NCI-H2107 (cell line): ENCODE measurements around the gene C14orf180.

Experiments
- DNase-seq: peaks from one replicate; lab custom pipeline; 2025; lab: John Stamatoyannopoulos, UW

Gene C14orf180

GRCh38 chr14:104579507-104579906 lies at the start of gene C14orf180:
C14orf180 (plus strand) TSS chr14:104579764; CDS start chr14:104586431, 6,667 bp downstream.
- no peak for DNase-seq

DNA sequence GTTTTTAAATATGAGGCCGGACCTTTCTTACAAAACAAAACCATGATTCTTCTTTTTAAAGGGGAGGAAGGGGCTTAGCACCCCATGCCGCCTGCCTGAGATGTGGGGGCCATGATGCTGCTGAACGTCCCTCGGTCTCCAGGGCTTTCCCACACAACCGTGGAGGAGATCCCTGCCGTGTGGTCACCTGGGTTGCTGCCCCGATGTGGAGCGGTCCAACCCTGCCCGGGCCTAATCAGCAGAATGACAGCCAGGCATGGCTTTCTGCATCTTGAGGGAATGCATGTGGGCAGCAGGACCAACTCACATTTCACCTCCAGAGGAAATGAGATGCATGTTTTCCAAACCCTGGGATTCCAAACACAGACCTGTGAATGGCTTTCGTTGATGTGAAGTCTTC lies 48.9 kb upstream of the C14orf180 start:
- DNase-seq = no peak

- DNase-seq = no peak
Observed at GRCh38 chr14:104531421-104532190, 48.0 kb upstream of the C14orf180 start.

GRCh38 chr14:104532191-104532555 lies 47.4 kb upstream of the C14orf180 start:
- DNase-seq = no peak

DNA sequence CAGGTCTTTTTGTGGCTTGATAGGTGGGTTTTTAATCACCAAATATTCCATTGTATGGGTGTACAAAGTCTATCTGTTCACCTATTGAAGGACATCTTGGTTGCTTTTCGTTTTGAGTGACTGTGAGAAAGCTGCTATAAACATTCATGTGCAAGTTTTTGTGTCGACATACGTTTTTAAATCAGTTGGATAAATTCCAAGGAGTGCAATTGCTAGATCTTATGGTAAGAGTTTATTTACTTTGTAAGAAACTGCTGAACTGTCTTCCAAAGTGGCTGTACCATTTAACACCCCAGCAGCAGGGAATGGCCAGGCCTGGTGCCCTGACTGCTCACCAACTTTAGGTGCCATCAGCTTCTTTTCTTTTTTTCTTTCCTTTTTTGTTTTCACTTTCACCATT lies 45.5 kb upstream of the C14orf180 start:
- no peak for DNase-seq

- no peak for DNase-seq
Observed at GRCh38 chr14:104536942-104537612, 42.5 kb upstream of the C14orf180 start.

DNA sequence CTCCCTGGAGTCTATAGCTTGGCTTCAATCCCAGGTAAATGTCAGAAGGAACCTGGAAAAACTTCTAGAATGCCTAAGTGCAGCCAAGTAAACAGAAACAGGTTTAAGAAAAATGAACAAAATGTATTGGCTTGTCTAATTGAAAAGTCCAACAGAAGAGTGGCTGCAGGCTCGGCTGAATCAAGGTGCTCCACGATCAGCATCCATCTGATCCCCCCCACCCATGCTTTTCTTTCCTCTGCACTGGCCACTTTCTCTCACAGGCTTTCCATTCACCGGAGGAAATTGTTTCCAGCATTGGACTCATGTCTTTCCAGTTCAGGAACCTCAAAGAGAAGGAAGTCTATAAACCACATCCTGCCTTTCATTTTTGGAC lies 42.0 kb upstream of the C14orf180 start:
- no peak for DNase-seq

- no peak for DNase-seq
Observed at GRCh38 chr14:104541905-104542465, 37.6 kb upstream of the C14orf180 start.

- DNase-seq = no peak
Observed at GRCh38 chr14:104542871-104543830, 36.4 kb upstream of the C14orf180 start.

DNA sequence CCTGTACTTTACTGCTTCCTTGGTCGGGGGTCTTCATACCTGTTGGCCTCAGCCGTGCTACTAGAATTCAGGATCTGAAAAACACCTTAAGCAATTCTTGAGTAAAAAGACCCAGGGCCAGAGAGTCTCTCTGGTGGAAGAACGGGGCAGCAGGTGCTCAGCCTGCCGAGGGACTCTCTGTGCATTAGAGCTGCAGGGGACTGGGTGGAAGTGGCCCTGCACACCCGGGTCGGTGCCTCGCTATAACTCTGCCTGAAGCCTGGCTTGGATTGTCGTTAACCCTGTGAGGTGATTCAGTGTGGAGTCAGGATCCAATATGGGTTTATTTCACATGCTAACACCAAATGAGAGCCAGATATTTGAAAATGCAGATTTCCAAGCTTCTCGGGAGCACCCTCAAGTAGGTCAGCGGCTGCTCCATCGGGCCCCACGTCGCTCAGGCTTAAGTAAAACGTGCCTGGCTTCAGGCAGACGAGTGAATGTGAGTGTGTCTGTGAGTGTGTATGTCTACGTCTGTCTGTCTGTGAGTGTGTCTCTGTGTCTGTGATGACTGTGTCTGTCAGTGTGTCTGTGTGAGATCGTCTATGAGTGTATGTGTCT lies 35.1 kb upstream of the C14orf180 start:
- no peak for DNase-seq

DNA sequence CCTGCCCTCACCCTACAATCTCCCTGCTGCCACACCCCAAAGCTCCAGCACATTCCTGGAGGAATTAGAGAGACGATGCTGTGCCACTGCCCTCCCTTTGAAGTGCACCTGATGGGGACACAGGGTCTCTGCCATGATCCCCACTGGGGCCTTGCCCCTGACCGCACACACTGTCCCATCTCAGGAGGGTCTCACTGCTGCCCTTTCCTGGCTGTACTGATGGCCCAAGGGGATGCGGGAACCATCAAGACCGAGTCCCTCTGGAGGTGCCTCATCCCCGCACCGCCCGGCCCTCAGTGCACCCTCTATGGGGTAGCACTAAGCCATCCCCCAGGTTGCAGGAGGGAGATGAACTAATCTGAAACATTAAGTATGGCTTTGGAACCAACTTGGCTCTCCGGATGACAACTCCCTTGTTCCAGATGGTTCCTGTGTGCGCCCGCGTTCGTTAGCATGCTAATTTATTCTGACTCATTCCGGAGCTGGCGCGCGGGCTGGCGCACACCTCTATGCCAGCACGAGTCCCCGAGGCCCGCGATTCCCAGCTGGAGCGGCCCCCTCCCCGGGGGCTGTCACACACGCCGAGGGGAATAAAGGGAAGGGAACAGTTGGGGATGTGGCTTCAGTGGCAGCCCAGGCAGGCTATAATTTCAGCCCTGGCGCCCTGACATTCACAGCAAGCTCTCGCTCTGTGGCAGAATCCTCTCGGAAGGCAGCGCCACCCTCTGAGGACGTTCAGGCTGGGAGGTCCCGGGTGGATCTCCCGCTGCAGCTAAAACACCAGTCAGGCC lies 34.2 kb upstream of the C14orf180 start:
- no peak for DNase-seq

- no peak for DNase-seq
Observed at GRCh38 chr14:104545942-104546501, 33.5 kb upstream of the C14orf180 start.

DNA sequence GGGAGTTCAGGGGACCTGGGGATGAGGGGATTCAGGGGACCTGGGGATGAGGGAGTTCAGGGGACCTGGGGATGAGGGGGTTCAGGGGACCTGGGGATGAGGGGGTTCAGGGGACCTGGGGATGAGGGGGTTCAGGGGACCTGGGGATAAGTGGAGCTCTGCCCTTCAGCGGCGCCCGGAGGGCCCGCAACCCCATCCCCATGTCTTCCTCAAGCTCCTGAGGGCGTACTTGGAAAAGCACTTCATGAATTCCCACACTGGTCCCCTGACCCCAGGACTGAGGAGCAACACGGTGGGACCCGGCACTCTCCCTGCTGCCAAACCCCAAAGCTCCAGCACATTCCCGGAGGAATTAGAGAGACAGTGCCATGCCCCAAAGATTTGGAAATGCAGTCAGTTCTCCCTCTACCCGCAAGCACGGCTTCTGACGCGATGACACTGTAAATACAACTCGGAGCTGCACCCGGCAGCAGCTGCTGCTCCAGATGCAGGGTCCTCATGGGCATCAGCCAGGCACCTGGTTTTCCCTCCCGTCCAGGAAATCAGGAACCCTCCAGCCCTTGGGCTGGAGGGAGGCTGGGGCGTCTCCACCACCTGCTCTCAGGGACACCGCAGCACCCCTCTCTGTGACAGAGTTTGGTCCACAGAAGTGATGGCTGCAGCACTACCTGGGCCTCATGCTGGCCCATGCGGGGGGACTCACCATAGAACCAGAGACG lies 32.8 kb upstream of the C14orf180 start:
- no peak for DNase-seq

- DNase-seq = no peak
Observed at GRCh38 chr14:104547310-104547997, 32.1 kb upstream of the C14orf180 start.

DNA sequence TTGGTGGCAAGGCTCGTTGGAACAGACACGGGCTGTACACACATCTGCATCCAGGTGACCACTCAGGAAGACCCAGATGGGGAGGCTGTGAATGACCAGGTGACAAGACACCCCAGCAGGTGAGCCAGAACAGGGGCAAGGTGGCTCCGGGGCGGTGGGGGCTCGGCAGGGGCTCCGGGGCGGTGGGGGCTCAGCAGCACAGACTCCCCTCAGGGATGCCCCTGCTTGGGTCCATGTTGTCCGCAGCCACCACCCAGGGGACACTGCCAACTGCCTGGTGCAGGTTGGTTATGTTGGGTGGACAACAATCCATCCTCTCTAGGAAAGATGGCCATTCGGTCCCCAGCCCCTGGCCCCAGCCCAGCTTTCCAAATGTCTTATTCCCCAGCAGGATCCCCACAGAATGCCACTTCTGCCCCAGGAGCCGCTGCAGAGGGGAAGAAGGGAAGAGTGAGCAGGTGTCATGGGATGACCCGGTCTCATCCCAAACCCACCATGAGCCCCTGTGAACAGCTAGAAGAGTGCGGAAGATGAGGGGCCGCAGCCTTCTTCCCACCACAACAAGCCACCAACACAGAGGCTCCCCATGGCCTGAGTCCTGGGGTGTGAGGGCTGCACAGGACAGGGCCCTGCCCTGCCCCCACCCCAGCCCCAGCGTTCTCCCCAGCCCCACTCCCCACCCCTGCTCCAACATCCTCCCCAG lies 31.4 kb upstream of the C14orf180 start:
- no peak for DNase-seq

GRCh38 chr14:104548802-104549535 lies 30.6 kb upstream of the C14orf180 start:
- no peak for DNase-seq

GRCh38 chr14:104549536-104550339 lies 29.8 kb upstream of the C14orf180 start:
- no peak for DNase-seq
